CD8-positive, alpha-beta memory T cell (primary cell): ENCODE results near the gene ABLIM2. TPM values are rescaled to one million over a fixed set of nuclear protein-coding genes. Genes with fewer than 3 reads are reported as not detected.
A peak's percentile ranks its signal among the peaks of the same experiment; 100 is the strongest.

ENCODE experiments used
- CTCF ChIA-PET: fragments of 350-600 bp; sonication (Branson Sonifier 250); formaldehyde crosslinking; loops from one replicate; lab custom pipeline; 2021; ENCODE audit warnings: antibody characterized with exemption; lab: Charles Lee
- POLR2A ChIA-PET: fragments of 350-600 bp; sonication (Branson Sonifier 250); formaldehyde crosslinking; loops from one replicate; lab custom pipeline; 2021; ENCODE audit warnings: antibody characterized with exemption; lab: Charles Lee
- DNase-seq, 5 donors: peaks; one replicate each; pipeline versions ENCODE4 v3.0.0 to v3.0.0-alpha.2; 2020 to 2022; ENCODE audit warnings: mixed read lengths in 1 of 5
- H3K27ac ChIP-seq: one replicate; pipeline ENCODE4 v1.7.0; 2013; ENCODE audit warnings: low read depth, mild to moderate bottlenecking, low read length, moderate library complexity
- H3K27me3 ChIP-seq: 2 replicates; pipeline ENCODE4 v1.7.0; 2013; ENCODE audit warnings: low read length, mild to moderate bottlenecking; ENCODE audit not compliant: insufficient read depth, poor library complexity, severe bottlenecking
- H3K36me3 ChIP-seq: 2 replicates; pipeline ENCODE4 v1.7.0; 2013; ENCODE audit warnings: mild to moderate bottlenecking, low read length, moderate library complexity; ENCODE audit not compliant: insufficient read depth
- H3K4me1 ChIP-seq: 2 replicates; pipeline ENCODE4 v1.7.0; 2013; ENCODE audit warnings: mild to moderate bottlenecking, low read length, moderate library complexity; ENCODE audit not compliant: insufficient read depth
- H3K4me3 ChIP-seq: 2 replicates; pipeline ENCODE4 v1.7.0; 2013; ENCODE audit warnings: mild to moderate bottlenecking, low read length
- H3K9me3 ChIP-seq: 2 replicates; pipeline ENCODE4 v1.7.0; 2013; ENCODE audit warnings: mild to moderate bottlenecking, low read length
- H3K27ac Mint-ChIP-seq, 8 donors: one replicate each; pipeline ENCODE4 v1.8.0; 2020 to 2021; ENCODE audit warnings: mixed read lengths in 8 of 8, mild to moderate bottlenecking in 6 of 8, inconsistent platforms in 3 of 8, moderate library complexity in 3 of 8
- H3K27me3 Mint-ChIP-seq, 2 donors: one replicate each; pipeline ENCODE4 v1.8.0; 2020 to 2021; ENCODE audit warnings: mixed read lengths in 2 of 2, mild to moderate bottlenecking in 1 of 2, moderate library complexity in 1 of 2
- H3K36me3 Mint-ChIP-seq, 3 donors: one replicate each; pipeline ENCODE4 v1.8.0; 2020 to 2021; ENCODE audit warnings: mixed read lengths in 3 of 3, inconsistent platforms in 1 of 3, mild to moderate bottlenecking in 1 of 3
- H3K4me1 Mint-ChIP-seq, 3 donors: one replicate each; pipeline ENCODE4 v1.8.0; 2020 to 2021; ENCODE audit warnings: mixed read lengths in 3 of 3, inconsistent platforms in 1 of 3, mild to moderate bottlenecking in 1 of 3
- H3K4me3 Mint-ChIP-seq, 7 donors: one replicate each; pipeline ENCODE4 v1.8.0; 2020 to 2021; ENCODE audit warnings: mixed read lengths in 7 of 7, mild to moderate bottlenecking in 6 of 7, moderate library complexity in 4 of 7, inconsistent platforms in 2 of 7
- H3K9me3 Mint-ChIP-seq, 5 donors: one replicate each; pipeline ENCODE4 v1.8.0; 2020 to 2022; ENCODE audit warnings: mixed read lengths in 5 of 5, mild to moderate bottlenecking in 3 of 5, moderate library complexity in 2 of 5, inconsistent platforms in 1 of 5
- polyA plus RNA-seq: library from polyadenylated mRNA; unstranded; fragments of 300-500 nt; fragmentation: Illumina TruSeq; gene quantifications from one replicate; pipeline ENCODE4 v1.2.3, GENCODE V29; 2021
- total RNA-seq, 2 experiments: library from RNA; stranded (reverse); gene quantifications; one replicate each; pipeline ENCODE4 v1.2.3, GENCODE V29; 2021

Gene ABLIM2
- total and polyA plus RNA-seq, 3 experiments from 2014 or later: 0.72 to 1.2 (median 1.1) TPM

DNA sequence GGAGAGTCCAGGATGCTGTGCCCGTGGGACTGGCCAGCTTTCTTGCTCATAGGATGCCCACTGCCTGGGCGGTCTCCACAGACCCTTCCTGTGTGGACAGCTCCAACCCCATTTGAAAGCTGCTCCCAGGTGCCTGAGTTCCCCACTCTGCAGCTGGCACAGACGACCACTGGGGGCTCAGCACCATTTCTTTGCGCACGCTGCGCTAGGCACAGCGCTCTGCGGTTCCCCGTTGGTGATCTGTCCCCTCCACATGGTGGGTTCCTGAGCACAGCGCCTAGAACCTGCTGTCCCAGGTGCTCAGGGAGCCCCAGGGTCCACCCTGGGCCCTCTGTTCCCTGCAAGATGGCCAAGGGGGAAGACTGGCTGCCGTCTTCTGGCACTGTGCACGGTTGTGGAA, 173.5 kb downstream of the ABLIM2 start:
- no peaks in the 10 kb centered on the region for H3K9me3 Mint-ChIP-seq
- H3K36me3 Mint-ChIP-seq: peaks cover 0 to 10% (median 0%) of the 10 kb centered on the region in 3 donors

DNA sequence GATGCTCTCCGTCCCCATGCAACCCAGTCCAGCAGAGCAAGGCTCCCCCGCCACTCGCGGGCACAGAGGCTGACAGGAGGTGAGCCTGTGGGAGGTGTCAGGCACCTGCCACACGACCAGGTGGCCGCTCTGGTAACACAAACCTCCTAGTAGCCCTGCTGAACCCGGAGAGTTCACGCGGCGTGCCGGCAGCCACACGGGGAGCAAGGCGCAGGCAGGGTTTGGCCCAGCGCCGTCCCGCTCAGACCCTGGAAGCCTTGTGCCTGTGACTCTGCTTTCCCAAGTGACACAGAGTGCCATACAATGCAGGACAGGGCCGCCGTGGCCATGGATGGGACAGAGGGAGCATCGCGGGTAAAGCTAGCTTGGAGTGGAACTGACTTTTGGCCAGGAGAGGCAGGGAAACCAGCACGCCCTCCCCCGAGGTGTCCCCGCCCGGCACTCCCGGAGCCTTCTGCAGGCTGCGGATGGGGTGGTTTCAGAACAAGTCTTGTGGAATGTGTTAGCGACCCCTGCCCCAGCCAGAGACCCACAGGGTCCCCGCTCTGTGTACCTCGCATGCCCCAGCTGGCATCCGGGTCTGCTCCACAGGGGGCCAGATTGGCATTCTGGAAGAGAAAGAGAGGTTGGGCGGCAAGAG, 174.2 kb downstream of the ABLIM2 start:
- no peaks in the 10 kb centered on the region for H3K36me3 ChIP-seq
- H3K9me3 Mint-ChIP-seq: no peaks in the 10 kb centered on the region
- ChIA-PET CTCF (interaction anchor here (1.6 to 11.4 kb wide), 2 partner anchors 46 to 179 kb away, joined by 4 to 132 read pairs; no protein-coding TSS in a partner anchor), POLR2A (no interaction called here)
- H3K4me1 ChIP-seq: peaks cover 4% of the 10 kb centered on the region
- no peak overlapping the region for H3K4me3 Mint-ChIP-seq
- no peaks in the 10 kb centered on the region for H3K9me3 ChIP-seq
- no peaks in the 10 kb centered on the region for H3K27me3 ChIP-seq
- no peak overlapping the region for H3K27ac ChIP-seq
- H3K4me3 ChIP-seq: no peak overlapping the region
- peak overlapping the region in 1 of 8 donors; percentile 73 for H3K27ac Mint-ChIP-seq
- H3K27me3 Mint-ChIP-seq: peaks cover 5% of the 10 kb centered on the region in 2 donors
- no peak for DNase-seq
- peaks cover 1 to 14% (median 4%) of the 10 kb centered on the region in 3 donors for H3K4me1 Mint-ChIP-seq
- H3K36me3 Mint-ChIP-seq: peaks cover 0 to 5% (median 0%) of the 10 kb centered on the region in 3 donors

More for the DNA sequence above, 173.5 kb downstream of the ABLIM2 start:
- H3K9me3 ChIP-seq: no peaks in the 10 kb centered on the region
- Mint-ChIP-seq H3K4me3 (no peak overlapping the region), H3K27ac (no peak overlapping the region), H3K27me3 (peaks cover 5% of the 10 kb centered on the region in 2 donors), H3K4me1 (peaks cover 1 to 14% (median 4%) of the 10 kb centered on the region in 3 donors)
- no peak for DNase-seq
- no peaks in the 10 kb centered on the region for H3K36me3 ChIP-seq
- no peak overlapping the region for H3K27ac ChIP-seq
- ChIA-PET CTCF (interaction anchor here (1.6 to 11.4 kb wide), 2 partner anchors 47 to 180 kb away, joined by 4 to 132 read pairs; no protein-coding TSS in a partner anchor), POLR2A (no interaction called here)
- H3K4me3 ChIP-seq: no peak overlapping the region
- H3K27me3 ChIP-seq: no peaks in the 10 kb centered on the region
- peaks cover 4% of the 10 kb centered on the region for H3K4me1 ChIP-seq

- H3K27me3 Mint-ChIP-seq: peaks cover 5% of the 10 kb centered on the region in 2 donors
These were observed 175.3 kb downstream of the ABLIM2 start for GRCh38 chr4:7983296-7983695.

DNA sequence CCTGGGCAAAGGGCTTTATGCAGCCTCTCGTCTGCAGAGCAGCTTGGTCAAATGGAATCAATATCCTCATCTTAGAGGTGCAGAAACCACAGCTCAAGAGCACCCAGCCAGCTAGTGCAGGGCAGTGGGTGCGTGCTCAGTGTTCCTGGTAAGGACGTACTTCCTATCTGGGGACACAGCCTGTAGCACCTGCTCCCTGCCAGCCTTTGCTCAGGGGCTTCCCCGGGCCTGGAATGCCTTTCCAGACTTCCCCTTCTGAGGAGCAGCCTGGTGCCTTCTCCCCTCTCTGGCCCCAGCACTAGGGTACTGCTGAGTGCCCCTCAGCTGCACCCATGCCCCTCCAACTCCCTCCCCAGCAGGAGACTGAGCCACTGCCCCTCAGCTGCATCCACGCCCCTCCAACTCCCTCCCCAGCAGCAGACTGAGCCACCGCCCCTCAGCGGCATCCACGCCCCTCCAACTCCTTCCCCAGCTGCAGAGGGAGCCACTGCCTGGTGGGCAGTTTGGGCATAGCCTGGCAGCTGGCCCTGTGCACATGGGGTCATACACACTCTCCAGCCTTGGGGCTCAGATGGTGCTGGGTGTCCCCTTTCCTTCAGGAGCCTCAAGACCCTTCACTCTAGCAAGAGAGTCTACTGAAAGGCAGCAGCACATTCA, 176.7 kb downstream of the ABLIM2 start:
- H3K36me3 Mint-ChIP-seq: no peaks in the 10 kb centered on the region
- Histone ChIP-seq H3K27ac (no peak overlapping the region), H3K27me3 (no peaks in the 10 kb centered on the region), H3K4me3 (no peak overlapping the region), H3K9me3 (no peaks in the 10 kb centered on the region), H3K4me1 (peaks cover 4% of the 10 kb centered on the region), H3K36me3 (no peaks in the 10 kb centered on the region)
- no peak overlapping the region for H3K27ac Mint-ChIP-seq
- DNase-seq: no peak
- CTCF ChIA-PET: interaction anchor here (11.4 kb wide), 1 partner anchor 176 kb away, joined by 132 read pairs; no protein-coding TSS in a partner anchor
- peaks cover 0 to 5% of the 10 kb centered on the region in 2 donors for H3K27me3 Mint-ChIP-seq
- POLR2A ChIA-PET: no interaction called here
- H3K4me1 Mint-ChIP-seq: peaks cover 1 to 14% (median 4%) of the 10 kb centered on the region in 3 donors
- H3K9me3 Mint-ChIP-seq: no peaks in the 10 kb centered on the region
- no peak overlapping the region for H3K4me3 Mint-ChIP-seq

More at GRCh38 chr4:7983296-7983695, 175.3 kb downstream of the ABLIM2 start:
- Histone ChIP-seq H3K4me1 (peaks cover 4% of the 10 kb centered on the region), H3K9me3 (no peaks in the 10 kb centered on the region), H3K27me3 (no peaks in the 10 kb centered on the region), H3K27ac (no peak overlapping the region), H3K36me3 (no peaks in the 10 kb centered on the region), H3K4me3 (no peak overlapping the region)
- no peaks in the 10 kb centered on the region for H3K9me3 Mint-ChIP-seq
- ChIA-PET POLR2A (no interaction called here), CTCF (interaction anchor here (11.4 kb wide), 1 partner anchor 178 kb away, joined by 132 read pairs; no protein-coding TSS in a partner anchor)
- DNase-seq: no peak
- H3K4me3 Mint-ChIP-seq: no peak overlapping the region
- H3K27ac Mint-ChIP-seq: peak overlapping the region in 1 of 8 donors; percentile 61
- H3K36me3 Mint-ChIP-seq: peaks cover 0 to 5% (median 0%) of the 10 kb centered on the region in 3 donors
- peaks cover 1 to 14% (median 4%) of the 10 kb centered on the region in 3 donors for H3K4me1 Mint-ChIP-seq

DNA sequence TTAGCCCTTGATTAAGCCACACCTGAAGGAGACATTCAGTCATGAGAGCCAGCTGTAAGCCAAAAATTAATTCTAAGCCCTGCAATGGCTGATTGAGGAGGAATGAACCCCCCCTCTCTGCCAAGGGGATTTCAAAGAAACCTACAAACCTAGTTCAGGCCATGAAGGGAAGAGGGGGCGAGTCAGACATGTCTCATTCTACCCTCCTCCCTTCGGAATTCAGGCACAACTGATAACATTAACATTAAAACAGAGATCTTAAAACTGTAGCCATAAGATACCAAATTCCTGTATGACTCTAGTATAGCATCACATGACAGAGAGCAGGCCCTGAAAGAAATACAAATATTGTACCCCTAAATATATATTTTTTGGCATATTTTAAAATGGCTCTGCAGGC, 178.6 kb downstream of the ABLIM2 start:
- no peak for DNase-seq
- ChIA-PET CTCF (interaction anchor here (1.0 kb wide), 1 partner anchor 176 kb away, joined by 4 read pairs; no protein-coding TSS in a partner anchor), POLR2A (interaction anchor here (0.6 kb wide), 1 partner anchor 211 kb away, joined by 8 read pairs; no protein-coding TSS in a partner anchor)
- no peaks in the 10 kb centered on the region for H3K27me3 ChIP-seq
- Mint-ChIP-seq H3K9me3 (no peaks in the 10 kb centered on the region), H3K27ac (peak overlapping the region in 2 of 8 donors; percentile 5 to 55), H3K27me3 (no peaks in the 10 kb centered on the region), H3K4me3 (no peak overlapping the region), H3K4me1 (peaks cover 2 to 9% (median 2%) of the 10 kb centered on the region in 3 donors), H3K36me3 (peaks cover 0 to 1% (median 0%) of the 10 kb centered on the region in 3 donors)
- no peak overlapping the region for H3K4me3 ChIP-seq
- no peaks in the 10 kb centered on the region for H3K36me3 ChIP-seq
- H3K27ac ChIP-seq: no peak overlapping the region
- H3K9me3 ChIP-seq: no peaks in the 10 kb centered on the region
- no peaks in the 10 kb centered on the region for H3K4me1 ChIP-seq

DNA sequence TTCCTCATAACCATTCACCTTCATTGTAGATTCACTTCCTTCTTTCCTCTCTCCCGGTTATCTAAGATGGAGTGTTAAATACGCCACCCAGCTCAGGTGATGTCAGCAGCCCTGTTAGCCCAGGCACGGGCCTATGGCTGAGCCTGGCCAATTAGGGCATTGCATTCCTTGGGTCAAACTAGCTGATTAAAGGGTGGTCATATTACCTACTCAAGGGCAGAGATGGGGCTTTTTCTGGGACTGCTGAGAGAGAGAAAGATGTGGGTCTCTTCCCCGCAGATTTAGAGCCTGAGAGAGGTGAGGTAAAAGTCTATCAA, 179.0 kb downstream of the ABLIM2 start:
- Histone ChIP-seq H3K4me1 (no peaks in the 10 kb centered on the region), H3K9me3 (no peaks in the 10 kb centered on the region), H3K27ac (no peak overlapping the region), H3K27me3 (no peaks in the 10 kb centered on the region), H3K4me3 (no peak overlapping the region), H3K36me3 (no peaks in the 10 kb centered on the region)
- H3K27ac Mint-ChIP-seq: peak overlapping the region in 2 of 8 donors; percentile 55 to 67
- no peaks in the 10 kb centered on the region for H3K27me3 Mint-ChIP-seq
- ChIA-PET CTCF (interaction anchor here (1.0 kb wide), 1 partner anchor 175 kb away, joined by 4 read pairs; no protein-coding TSS in a partner anchor), POLR2A (no interaction called here)
- H3K4me3 Mint-ChIP-seq: no peak overlapping the region
- peaks cover 2 to 9% (median 2%) of the 10 kb centered on the region in 3 donors for H3K4me1 Mint-ChIP-seq
- no peaks in the 10 kb centered on the region for H3K9me3 Mint-ChIP-seq
- DNase-seq: no peak
- peaks cover 0 to 1% (median 0%) of the 10 kb centered on the region in 3 donors for H3K36me3 Mint-ChIP-seq

GRCh38 chr4:7978907-7979651, 179.5 kb downstream of the ABLIM2 start:
- Mint-ChIP-seq H3K4me1 (peaks cover 2 to 10% (median 2%) of the 10 kb centered on the region in 3 donors), H3K9me3 (no peaks in the 10 kb centered on the region), H3K36me3 (peaks cover 0 to 1% (median 0%) of the 10 kb centered on the region in 3 donors), H3K4me3 (no peak overlapping the region), H3K27ac (no peak overlapping the region), H3K27me3 (no peaks in the 10 kb centered on the region)
- ChIA-PET CTCF (interaction anchor here (1.0 kb wide), 1 partner anchor 175 kb away, joined by 4 read pairs; no protein-coding TSS in a partner anchor), POLR2A (no interaction called here)
- no peak overlapping the region for H3K4me3 ChIP-seq
- no peaks in the 10 kb centered on the region for H3K4me1 ChIP-seq
- no peak overlapping the region for H3K27ac ChIP-seq
- no peaks in the 10 kb centered on the region for H3K27me3 ChIP-seq
- DNase-seq: no peak
- H3K36me3 ChIP-seq: no peaks in the 10 kb centered on the region
- no peaks in the 10 kb centered on the region for H3K9me3 ChIP-seq
